Measurements from ENCODE around the gene CNIH3.

- TF ChIP-seq CTCF (IDR thresholded peaks at IDR 0.05 in 2 of 3, conservative IDR thresholded peaks at IDR 0.05 in 1 of 3; ENCODE audit: borderline replicate concordance in 1 of 3, insufficient read depth in 1 of 3, low read depth in 2 of 3, low read length in 2 of 3) (no peak), ZNF274 (IDR thresholded peaks at IDR 0.05; ENCODE audit: low read depth, low read length) (no peak), POLR2AphosphoS5 (IDR thresholded peaks at IDR 0.05; ENCODE audit: low read depth, low read length) (no peak), EZH2 (IDR thresholded peaks at IDR 0.05) (no peak), RAD21 (IDR thresholded peaks at IDR 0.05; ENCODE audit: low read depth) (no peak), MAX (IDR thresholded peaks at IDR 0.05) (no peak), JUND (IDR thresholded peaks at IDR 0.05) (no peak), SP1 (IDR thresholded peaks at IDR 0.05; ENCODE audit: low read depth) (no peak), EZH2phosphoT487 (IDR thresholded peaks at IDR 0.05; ENCODE audit: borderline replicate concordance) (no peak), ZBTB33 (IDR thresholded peaks at IDR 0.05; ENCODE audit: extremely low read depth, insufficient replicate concordance, low read length) (no peak), POLR2A (IDR thresholded peaks at IDR 0.05; ENCODE audit: borderline replicate concordance, extremely low read depth, insufficient read depth, insufficient read length) (no peak), SIN3A (IDR thresholded peaks at IDR 0.05; ENCODE audit: low read depth) (no peak), YY1 (IDR thresholded peaks at IDR 0.05; ENCODE audit: extremely low read depth, insufficient replicate concordance, low read depth, low read length) (no peak)
- TF ChIP-seq, protein P1, sequence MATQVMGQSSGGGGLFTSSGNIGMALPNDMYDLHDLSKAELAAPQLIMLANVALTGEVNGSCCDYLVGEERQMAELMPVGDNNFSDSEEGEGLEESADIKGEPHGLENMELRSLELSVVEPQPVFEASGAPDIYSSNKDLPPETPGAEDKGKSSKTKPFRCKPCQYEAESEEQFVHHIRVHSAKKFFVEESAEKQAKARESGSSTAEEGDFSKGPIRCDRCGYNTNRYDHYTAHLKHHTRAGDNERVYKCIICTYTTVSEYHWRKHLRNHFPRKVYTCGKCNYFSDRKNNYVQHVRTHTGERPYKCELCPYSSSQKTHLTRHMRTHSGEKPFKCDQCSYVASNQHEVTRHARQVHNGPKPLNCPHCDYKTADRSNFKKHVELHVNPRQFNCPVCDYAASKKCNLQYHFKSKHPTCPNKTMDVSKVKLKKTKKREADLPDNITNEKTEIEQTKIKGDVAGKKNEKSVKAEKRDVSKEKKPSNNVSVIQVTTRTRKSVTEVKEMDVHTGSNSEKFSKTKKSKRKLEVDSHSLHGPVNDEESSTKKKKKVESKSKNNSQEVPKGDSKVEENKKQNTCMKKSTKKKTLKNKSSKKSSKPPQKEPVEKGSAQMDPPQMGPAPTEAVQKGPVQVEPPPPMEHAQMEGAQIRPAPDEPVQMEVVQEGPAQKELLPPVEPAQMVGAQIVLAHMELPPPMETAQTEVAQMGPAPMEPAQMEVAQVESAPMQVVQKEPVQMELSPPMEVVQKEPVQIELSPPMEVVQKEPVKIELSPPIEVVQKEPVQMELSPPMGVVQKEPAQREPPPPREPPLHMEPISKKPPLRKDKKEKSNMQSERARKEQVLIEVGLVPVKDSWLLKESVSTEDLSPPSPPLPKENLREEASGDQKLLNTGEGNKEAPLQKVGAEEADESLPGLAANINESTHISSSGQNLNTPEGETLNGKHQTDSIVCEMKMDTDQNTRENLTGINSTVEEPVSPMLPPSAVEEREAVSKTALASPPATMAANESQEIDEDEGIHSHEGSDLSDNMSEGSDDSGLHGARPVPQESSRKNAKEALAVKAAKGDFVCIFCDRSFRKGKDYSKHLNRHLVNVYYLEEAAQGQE (IDR thresholded peaks at IDR 0.05; ENCODE audit: low read depth): no peak
These were observed 62.1 kb downstream of the CNIH3 start for GRCh38 chr1:224678168-224678567.

Data from HCT116 (cell line).